ENCODE results near the gene ATAD2B. TPM values are rescaled to one million over a fixed set of nuclear protein-coding genes. Genes with fewer than 3 reads are reported as not detected.

The ATAD2B gene
- total and polyA plus RNA-seq, 2 of the 8 experiments (the other 6 are each of a cell fraction or from before 2014, with no cell fraction given), result 3.4 to 16.1 TPM

- Histone ChIP-seq H3K14ac (ENCODE audit: insufficient read length) (no peak overlapping the region), H3K4me1 (replicated peaks in 1 of 4; ENCODE audit: control insufficient read depth in 3 of 4, insufficient read depth in 4 of 4, low read length in 3 of 4) (no peaks in the 10 kb centered on the region), H3K4ac (replicated peaks; ENCODE audit: insufficient read length, low read depth, low read length) (no peak overlapping the region), H3K9ac (replicated peaks in 1 of 4; ENCODE audit: extremely low read depth in 1 of 4, low read depth in 3 of 4, low read length in 3 of 4) (no peak overlapping the region), H3K23me2 (ENCODE audit: low read depth, low read length) (no peaks in the 10 kb centered on the region), H4K5ac (ENCODE audit: insufficient read length, low read depth, low read length) (no peak overlapping the region), H2BK5ac (ENCODE audit: low read depth, low read length) (no peak overlapping the region), H2AFZ (ENCODE audit: low read length) (no peak overlapping the region), H2BK12ac (ENCODE audit: low read depth, low read length) (no peak overlapping the region), H3K4me2 (ENCODE audit: insufficient read depth in 1 of 2, low read depth in 2 of 2, low read length in 2 of 2) (no peak overlapping the region), H3K9me3 (ENCODE audit: insufficient read depth in 2 of 2, low read depth in 1 of 2, low read length in 1 of 2) (no peaks in the 10 kb centered on the region), H3K18ac (ENCODE audit: extremely low read depth, low read length) (no peak overlapping the region), H3K36me3 (ENCODE audit: control insufficient read depth in 2 of 4, insufficient read depth in 4 of 4, low read length in 3 of 4) (no peaks in the 10 kb centered on the region), H3K27me3 (replicated peaks in 1 of 4; ENCODE audit: control insufficient read depth in 3 of 4, extremely low read depth in 1 of 4, insufficient read depth in 3 of 4, low read length in 3 of 4) (no peaks in the 10 kb centered on the region), H4K91ac (replicated peaks; ENCODE audit: insufficient read length, low read length) (no peak overlapping the region), H2AK5ac (ENCODE audit: low read depth, low read length) (no peak overlapping the region), H3K56ac (replicated peaks; ENCODE audit: insufficient read length, low read depth, low read length) (no peak overlapping the region), H4K20me1 (replicated peaks in 1 of 2; ENCODE audit: control insufficient read depth in 1 of 2, insufficient read depth in 2 of 2, low read length in 2 of 2) (no peaks in the 10 kb centered on the region), H4K8ac (ENCODE audit: extremely low read depth, insufficient read depth, low read length) (no peak overlapping the region), H2BK15ac (ENCODE audit: low read length) (no peak overlapping the region), H2BK120ac (replicated peaks; ENCODE audit: low read depth, low read length) (no peak overlapping the region), H2BK20ac (ENCODE audit: low read length) (no peak overlapping the region), H3K4me3 (ENCODE audit: extremely low read depth in 1 of 4, insufficient read depth in 2 of 4, low read depth in 3 of 4, low read length in 4 of 4) (no peak overlapping the region), H3K79me2 (ENCODE audit: control insufficient read depth in 1 of 2, insufficient read depth in 2 of 2, low read length in 2 of 2) (peaks cover 0 to 72% of the 10 kb centered on the region in 2 experiments; a peak in 2 of 4 replicates), H3K23ac (ENCODE audit: insufficient read length) (no peak overlapping the region), H3K79me1 (ENCODE audit: low read depth, low read length) (no peaks in the 10 kb centered on the region), H3K27ac (ENCODE audit: low read depth, low read length) (no peak overlapping the region)
- no peak for FAIRE-seq
- DNase-seq (ENCODE audit: low read depth in 1 of 2, low spot score in 2 of 2), result no peak
- WGBS, 2 experiments (ENCODE audit: extremely low coverage in 1 of 2, insufficient coverage in 1 of 2, insufficient read length in 1 of 2, insufficient replicate concordance in 2 of 2, low coverage in 1 of 2, low lambda C conversion rate in 2 of 2, missing lambda C conversion rate in 1 of 2), result 88% methylated on average over 6 of the region's 6 CpGs; no CpG with 5 or more reads in 1 of the 2 experiments
- POLR2A ChIA-PET (ENCODE audit: partially characterized antibody), result no interaction called here
- CTCF ChIA-PET (ENCODE audit: partially characterized antibody), result interaction anchor here (0.6 kb wide), 1 partner anchor 17 kb away, joined by 3 read pairs; no protein-coding TSS in a partner anchor
- TF ChIP-seq TEAD4 (IDR thresholded peaks at IDR 0.05; ENCODE audit: low read depth, low read length) (no peak), CEBPB (IDR thresholded peaks at IDR 0.05; ENCODE audit: low read depth, low read length) (no peak), SRF (IDR thresholded peaks at IDR 0.05; ENCODE audit: low read depth, low read length) (no peak), KDM4A (IDR thresholded peaks at IDR 0.05; ENCODE audit: low read depth, low read length, severe bottlenecking) (no peak)
- TF ChIP-seq, protein P1, sequence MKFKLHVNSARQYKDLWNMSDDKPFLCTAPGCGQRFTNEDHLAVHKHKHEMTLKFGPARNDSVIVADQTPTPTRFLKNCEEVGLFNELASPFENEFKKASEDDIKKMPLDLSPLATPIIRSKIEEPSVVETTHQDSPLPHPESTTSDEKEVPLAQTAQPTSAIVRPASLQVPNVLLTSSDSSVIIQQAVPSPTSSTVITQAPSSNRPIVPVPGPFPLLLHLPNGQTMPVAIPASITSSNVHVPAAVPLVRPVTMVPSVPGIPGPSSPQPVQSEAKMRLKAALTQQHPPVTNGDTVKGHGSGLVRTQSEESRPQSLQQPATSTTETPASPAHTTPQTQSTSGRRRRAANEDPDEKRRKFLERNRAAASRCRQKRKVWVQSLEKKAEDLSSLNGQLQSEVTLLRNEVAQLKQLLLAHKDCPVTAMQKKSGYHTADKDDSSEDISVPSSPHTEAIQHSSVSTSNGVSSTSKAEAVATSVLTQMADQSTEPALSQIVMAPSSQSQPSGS (IDR thresholded peaks at IDR 0.05; ENCODE audit: low read length), result no peak
These were observed 24.7 kb downstream of the ATAD2B start for GRCh38 chr2:23901966-23902846.

Data from H1 (cell line).